Stimulated activated CD8-positive, alpha-beta memory T cell treated with anti-CD3 and anti-CD28 coated beads, Interleukin-15, amount 100 ng/mL, for 4 hours (primary cell): ENCODE data around the gene SLC35F3.

Source experiments
- DNase-seq, 2 donors: peaks; one replicate each; pipeline ENCODE4 v3.0.0-alpha.2; 2020; ENCODE audit warnings: low read depth in 2 of 2

SLC35F3 gene

DNA sequence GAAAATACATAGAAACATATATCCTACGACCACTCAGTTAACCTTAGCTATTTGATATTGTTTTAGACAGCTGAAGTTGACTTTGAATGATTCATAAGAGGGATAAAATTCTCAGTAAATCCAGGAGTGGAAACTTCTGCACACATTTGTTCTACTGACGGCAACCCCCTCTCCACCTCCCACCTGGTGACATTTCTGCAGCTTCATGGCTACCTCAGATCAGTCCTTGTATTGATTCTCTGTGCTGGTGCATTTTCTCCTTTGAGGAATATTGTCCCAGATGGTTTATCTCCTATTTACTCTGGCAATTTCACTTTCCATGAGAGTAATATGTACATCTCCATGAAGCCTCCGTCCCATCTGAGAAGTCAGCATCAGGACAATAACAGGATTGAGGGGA, 411.1 kb downstream of the SLC35F3 start:
- DNase-seq, result peak in 1 of 2 donors; percentile 6

DNA sequence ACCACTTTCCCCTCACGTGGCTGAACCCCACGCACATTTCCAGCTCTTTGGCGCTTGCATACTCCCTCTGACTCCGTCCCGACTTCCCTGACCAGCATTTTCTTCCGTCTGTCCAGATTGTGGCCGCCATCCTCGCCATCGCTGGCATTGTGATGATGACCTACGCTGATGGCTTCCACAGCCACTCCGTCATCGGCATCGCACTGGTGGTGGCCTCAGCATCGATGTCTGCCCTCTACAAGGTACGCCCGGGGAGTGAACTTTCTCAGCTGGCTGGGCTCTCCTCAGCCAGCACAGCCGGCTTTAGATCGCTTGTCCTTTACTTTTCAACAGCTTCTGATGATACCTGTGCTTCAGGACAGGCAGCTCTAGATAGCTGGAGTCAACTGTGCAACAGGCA, 412.0 kb downstream of the SLC35F3 start:
- no peak for DNase-seq

DNA sequence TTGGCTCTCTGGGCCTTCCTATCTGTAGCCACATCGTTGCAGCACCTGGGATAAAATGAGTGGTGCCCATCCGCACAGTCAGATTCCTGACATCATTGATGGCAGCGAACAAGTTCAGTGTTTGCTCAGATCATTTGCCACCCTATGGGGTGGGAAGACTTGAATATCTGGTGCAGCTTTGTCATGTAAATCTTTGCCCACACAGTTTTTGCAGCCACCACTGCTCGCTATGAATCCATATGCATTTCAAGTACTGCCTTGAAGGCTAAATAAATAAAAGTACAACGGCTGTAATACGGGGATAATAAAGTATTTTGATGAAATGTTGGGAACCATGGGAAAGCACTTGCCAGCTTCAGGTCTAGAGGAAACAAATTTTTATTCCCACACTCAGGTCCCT, 412.5 kb downstream of the SLC35F3 start:
- DNase-seq, result no peak

DNA sequence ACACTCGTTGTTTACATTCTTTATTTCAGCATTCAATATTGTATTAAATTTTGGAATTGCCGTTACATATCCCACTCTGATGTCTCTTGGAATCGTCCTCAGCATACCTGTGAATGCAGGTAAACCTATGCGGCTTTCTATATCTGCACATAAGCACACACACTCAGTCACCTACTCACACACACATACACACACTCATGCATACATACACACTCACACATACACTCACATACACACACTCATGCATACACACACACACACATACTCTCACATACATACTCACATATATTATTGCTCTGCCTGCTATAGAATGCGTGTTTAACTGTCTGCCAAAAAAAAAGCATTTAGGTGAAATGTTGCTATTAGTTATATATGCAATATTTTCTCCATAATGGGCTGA, 415.6 kb downstream of the SLC35F3 start:
- no peak for DNase-seq

DNA sequence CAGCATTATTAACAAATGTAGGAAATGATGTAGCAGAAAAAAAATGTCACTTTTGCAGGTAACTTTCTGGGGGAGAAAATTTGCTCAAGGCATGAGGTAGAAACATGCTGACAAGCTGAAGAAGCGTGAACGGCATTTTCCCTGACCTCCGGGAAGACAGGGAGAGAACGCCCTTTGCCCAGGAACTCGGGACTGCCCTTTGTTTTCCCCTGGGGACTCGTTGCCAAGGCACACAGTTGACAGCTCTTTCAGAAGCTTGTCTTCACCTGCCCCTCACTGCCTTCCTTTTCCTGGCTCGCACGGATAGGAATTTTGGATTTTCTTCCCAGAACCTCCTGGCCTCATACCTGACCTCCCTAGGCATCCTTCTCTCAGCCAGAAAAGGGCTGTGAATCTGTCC, 416.1 kb downstream of the SLC35F3 start:
- DNase-seq, result no peak

DNA sequence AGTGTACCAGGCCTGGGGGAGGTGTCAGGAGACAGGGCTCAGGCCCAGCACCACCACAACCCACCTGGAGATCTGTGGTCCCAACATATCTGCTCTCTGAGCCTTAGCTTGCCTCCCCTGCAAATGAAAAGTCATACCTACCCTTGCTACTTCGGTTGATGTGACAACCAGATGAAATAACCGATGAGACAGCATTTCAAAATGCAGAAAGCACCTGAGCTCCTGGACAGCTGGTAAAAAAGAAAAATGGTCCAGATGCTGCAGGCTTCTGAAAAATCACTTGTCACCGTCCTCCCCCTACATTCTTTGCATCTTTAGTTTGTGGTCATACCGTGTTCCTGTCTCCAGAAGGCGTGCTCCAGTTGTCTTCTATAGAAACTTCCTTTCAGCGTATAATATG, 416.8 kb downstream of the SLC35F3 start:
- no peak for DNase-seq

DNA sequence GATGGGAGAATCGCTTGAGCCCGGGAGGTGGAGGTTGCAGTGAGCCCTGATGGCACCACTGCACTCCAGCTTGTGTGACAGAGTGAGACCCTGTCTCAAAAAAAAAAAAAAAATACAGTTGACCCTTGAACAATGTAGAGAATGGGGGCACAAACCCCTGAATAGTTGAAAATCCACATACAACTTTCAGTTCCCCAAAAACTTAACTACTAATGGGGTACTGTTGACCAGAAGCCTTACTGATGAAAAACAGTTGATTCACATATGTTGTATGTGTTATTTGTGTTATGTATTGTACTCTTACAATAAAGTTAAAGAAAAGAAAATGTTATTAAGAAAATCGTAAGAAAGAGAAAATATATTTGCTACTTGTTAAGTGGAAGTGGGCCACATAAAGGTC, 417.6 kb downstream of the SLC35F3 start:
- DNase-seq, result no peak

DNA sequence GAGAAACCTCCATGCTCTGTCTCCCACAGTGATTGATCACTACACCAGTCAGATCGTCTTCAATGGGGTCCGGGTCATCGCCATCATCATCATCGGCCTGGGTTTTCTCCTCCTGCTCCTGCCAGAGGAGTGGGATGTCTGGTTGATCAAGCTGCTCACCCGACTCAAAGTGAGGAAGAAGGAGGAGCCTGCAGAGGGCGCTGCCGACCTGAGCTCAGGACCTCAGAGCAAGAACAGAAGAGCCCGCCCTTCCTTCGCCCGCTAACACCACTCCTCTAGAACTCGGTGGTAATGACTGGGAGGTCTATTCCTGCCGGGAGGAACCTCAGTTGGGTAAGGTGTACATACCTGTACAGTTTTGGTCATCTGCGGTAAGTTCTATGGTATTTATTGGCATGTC, 418.5 kb downstream of the SLC35F3 start:
- no peak for DNase-seq

DNA sequence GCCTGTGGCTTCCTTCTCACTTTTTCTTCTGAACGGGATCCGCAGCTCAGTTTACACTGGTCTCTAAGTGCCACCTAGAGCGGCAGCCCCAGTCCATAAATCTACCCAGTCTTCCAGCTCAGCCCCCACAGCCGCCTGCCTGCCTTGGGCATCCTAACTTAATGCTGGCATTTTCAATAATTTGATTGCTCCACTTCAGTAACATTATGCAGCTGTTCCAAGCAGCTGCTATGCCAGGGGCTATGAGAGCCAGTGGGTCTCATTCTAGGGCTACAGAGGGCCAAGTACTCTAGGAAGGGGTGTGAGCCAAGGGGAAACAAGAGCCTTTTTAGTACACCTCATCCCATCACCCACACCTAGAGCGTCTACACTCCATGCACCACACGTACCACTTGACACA, 420.3 kb downstream of the SLC35F3 start:
- no peak for DNase-seq

DNA sequence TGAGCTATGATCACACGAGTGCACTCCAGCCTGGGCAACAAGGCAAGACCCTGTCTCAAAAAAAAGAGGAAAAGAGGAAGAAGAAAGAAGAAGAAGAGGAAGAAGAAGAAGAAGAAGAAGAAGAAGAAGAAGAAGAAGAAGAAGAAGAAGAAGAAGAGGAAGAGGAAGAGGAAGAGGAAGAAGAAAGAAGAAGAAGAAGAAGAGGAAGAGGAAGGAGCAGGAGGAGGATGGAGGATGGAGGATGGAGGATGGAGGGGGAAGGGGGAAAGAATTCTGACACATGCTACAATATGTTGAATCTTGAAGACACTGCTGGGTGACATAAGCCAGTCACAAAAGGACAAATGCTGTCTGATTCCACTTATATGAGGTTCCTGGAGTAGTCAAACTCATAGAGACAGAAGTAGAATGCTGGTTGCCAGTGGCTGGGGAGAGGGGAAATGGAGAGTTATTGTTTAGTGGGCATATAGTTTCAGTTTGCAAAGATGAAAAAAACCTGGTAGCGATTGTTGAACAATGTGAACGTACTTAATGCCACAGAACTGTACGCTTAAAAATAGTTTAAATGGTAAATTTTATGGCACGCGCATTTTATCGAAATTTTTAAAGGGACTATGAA, 421.5 kb downstream of the SLC35F3 start:
- no peak for DNase-seq

DNA sequence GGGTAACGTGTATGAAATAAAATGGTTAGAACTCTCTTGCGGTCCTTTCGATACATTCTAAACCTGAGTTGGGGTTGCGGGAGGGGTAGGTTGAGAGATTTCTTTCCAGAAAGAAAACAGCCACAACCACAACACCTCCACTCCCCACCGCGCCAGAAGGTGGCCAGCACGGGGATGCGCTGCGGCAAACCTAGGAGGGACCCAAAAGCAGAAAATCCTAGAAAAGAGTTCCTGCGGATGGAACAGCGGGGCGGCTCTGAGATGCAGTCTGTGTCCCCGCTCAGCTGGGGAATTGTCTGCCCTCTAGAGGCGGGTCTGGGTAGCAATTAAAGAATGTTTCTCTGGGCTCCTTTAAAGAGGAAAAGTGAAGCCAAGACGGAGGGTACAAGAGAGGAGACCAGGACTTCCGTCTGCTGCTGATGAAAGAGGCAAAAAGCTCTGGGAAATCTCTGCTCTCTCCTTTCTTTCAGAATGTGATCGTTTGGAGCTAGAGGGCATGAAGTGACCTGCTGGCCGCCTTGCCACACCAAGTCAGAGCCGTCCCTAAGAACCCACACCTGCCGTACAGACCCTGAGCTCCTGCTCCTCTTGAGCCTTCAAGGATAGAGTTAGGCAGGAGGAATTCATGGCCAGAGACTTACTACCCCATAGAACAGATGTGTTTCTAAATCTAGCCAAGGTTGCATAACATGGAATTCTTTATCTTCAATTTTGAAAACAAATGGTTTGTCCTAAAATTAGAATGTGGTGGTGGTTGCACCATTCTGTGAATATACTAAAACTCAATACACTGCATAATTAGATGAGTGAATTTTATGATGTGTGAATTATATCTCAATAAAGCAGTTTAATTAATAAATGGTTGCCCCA, 422.3 kb downstream of the SLC35F3 start:
- peak in 1 of 2 donors; percentile 55 for DNase-seq

DNA sequence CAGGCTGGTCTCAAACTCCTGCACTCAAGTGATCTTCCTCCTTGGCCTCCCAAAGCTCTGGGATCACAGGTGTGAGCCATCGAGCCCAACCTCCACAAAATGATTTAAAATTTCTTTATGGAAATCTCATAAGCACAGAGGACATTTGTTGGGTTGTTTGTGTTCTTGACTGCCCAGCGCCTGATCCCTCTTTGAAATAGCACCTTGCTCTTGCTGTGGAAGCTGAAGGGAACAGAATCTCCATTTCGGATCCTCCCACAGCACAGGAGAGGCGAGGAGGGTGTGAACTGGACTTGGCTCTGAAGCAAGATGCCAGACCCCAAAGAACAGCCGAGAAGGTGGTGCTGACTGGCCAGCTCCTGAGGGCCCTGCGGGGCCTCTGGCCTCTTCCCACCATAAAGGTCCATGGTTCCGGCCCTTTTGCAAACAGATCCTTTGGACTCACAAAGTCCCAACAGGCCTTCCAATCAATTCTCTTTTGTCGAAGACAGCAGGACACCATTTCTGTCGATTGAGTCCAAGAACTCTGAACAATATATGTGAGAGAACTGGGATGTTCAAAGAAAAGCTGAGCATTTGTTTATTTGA, 423.2 kb downstream of the SLC35F3 start:
- DNase-seq, result no peak

DNA sequence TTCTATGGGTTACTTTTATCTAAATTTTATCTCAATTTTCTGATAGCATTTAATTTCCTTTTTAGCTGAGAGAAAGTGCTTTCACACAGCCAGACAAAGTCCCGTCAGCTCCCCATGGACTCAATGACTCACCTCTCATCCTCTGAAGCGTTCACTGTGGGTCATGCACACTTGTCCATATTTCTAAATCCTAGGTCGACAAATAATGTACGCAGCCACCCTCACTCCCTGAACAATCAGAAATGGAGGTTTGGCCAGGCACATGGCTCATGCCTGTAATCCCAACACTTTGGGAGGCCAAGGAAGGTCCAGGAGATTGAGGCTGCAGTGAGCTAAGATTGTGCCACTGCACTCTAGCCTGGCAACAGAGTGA, 426.4 kb downstream of the SLC35F3 start:
- DNase-seq, result no peak

DNA sequence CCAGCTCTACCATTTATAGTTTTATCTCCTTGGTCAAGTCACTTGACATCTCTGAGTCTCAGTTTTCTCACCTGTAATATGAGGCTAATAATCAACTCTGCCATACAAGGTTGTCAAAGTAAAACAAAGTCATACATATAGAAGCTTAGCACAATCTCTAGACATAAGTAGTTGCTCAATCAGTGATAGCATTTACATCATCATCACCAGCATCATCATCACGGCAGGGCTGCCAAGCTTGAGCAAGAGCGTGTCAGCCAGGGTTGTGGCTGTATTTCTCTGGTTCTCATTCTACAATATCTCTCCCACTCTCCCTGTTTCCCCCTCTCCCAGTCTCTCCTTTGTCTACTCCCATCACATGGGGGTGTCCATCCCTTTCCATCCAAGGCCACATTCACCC, 427.0 kb downstream of the SLC35F3 start:
- DNase-seq, result no peak

DNA sequence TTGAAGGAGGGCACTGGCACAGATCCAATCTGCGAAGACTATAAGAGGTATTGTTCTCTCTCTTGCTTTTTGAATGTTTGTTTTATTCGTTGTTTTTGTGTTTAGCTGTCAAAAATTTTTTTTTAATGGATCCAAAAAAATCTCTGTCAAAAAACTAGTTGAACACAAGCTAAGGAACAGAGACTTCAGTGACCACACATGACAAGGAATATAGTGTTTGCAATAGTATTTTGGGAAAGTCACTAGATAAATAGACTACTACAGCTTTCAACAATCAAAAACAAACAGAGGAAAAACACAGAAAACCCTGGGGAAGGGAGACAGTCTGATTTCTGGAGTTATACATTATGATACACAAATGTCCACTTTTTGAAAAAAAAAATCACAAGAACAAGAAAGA, 431.9 kb downstream of the SLC35F3 start:
- no peak for DNase-seq

DNA sequence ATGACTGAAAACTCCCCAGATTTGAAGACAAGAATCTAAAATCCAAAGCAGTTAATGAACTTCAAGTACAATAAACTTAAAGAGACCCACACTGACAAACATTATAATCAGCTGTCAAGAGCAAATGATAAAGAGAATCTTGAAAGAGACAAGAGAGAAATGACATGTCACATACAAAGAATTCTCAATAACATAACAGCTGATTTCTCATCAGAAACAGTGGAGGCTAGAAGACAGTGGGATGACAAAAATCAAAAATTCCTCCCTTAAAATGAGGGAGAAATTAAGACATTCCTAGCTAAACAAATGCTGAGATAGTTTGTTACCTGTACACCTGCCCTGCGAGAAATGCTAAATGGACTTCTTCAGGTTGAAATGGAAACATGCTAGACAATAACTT, 432.8 kb downstream of the SLC35F3 start:
- no peak for DNase-seq

DNA sequence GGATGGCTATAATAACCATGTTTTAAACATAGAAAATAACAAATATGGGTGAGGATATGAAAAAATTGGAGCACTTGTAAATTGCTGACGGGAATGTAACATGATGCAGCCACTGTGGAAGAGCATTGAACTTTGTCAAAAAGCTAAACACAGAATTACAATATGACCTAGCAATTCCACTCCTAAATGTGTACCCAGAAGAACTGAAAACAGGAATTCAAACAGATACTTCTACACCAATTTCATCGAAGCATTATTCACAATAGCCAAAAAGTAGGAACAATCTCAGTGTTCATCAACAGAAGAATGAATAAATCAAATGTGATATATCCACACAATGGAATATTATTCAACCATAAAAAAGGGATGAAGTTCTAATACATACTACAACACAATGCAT, 436.1 kb downstream of the SLC35F3 start:
- no peak for DNase-seq

DNA sequence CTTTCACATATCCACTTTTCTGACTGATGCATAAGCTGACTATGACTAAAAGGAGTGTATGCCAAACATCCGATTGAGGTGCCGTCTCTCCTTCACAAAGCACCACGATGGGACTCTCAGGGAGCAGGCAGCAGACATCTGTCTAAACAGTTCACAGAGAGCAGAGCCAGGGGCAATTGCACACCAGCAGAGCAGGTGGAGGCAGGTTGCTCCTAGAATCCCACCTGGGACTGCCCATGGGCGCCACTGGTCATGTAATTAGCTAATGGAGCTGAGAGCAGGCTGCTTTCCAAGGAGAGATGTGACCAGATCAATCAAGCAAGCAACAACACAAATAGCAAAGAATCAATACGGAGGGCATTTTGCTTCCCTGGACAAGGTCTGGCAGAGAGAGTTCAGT, 438.3 kb downstream of the SLC35F3 start:
- DNase-seq, result no peak

DNA sequence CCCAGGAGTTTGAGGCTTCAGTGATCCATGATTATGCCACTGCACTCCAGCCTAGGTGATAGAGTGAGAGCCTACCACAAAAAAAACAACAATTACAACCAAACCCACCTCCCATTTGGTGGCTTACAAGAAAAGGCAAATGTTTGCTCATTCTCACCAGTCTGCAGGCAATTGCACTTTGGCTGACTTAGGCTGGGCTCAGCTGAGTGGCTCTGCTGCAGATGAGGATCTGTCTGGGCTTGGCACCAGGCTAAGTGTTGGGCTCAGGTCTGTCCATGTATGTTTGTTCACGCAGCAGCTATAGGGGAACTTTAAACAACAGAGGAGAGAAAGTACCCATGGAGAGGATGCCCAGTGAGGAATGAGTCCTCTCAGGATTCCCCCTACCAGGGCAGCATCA, 440.8 kb downstream of the SLC35F3 start:
- DNase-seq, result no peak

DNA sequence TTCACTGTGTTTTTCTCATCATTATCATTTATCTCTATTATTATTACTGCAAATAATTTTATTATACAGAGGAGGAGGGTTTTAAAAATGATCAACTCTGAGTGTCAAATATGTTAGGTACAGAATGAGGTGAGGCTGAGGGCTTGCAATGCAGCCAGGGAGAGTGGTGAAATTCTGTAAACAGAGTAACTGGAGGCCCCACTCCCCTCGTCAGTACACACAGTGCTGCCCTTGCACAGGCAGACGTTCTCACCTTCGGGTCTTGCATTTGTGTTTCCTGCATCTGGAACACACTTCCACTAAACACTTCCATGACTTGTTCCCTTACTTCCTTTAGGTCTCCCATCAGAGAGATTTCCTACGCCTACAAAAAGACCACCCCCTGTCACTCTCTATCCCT, 444.5 kb downstream of the SLC35F3 start:
- no peak for DNase-seq

DNA sequence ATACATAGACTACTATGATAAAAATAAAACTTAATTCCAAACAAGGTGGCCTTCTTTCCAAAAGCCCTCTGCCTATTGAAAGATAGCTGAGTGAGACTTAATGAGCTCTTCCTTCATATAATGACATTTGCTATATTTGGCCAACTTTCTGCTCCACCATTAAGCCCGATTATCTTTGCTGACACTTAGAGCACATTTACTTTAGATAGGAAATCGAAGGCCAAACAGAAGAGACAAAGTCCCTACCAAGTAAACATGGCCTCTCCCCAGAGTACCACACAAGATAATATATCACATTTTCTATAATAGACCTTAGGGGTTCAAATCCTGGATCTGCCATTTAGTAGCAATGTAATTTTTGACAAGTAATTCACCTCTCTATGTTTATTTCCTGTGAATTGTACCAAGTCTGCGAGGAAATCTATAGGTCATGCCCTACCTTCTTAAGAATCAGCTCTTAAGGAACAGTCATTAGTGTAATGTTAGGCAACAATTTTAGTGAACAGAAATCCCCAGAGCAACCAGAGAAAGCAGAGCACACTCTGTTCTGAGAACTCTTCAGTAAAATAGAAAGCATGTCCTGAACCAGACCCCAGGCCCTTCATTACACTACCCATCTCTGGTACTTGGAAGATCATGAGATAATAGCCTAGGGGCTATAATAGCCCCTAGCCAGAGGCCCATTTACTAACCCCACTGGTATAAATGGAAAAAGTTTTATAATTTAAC, 451.5 kb downstream of the SLC35F3 start:
- DNase-seq, result no peak

DNA sequence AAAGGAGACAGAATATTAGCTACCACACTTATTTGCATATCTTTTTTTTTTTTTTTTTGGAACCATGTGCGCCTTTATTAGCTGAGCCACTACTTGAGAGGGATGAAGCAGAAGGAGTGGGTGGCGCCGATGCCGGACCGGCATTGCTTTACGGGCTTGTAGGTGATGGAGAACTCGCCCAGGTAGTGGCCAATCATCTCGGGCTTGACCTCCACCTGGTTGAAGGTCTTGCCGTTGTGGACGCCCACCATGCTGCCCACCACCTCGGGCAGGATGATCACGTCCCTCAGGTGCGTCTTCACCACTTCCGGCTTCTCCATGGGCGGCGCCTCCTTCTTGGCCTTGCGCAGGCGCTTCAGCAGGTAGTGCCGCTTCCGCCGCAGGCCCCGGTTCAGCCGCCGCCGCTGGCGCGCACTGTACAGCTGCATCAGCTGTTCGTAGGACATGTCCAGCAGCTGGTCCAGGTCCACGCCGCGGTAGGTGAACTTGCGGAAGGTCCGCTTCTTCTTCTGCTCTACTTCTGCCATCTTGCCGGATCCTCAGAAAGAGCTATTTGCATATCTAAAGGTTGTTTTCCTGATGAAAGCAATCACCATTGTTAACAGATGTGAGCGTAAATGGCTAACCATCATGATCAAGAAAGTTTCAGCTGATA, 452.3 kb downstream of the SLC35F3 start:
- DNase-seq, result peak; percentile 5 to 24
